SJSA1 (cell line): ENCODE measurements around the gene PDGFD. TPM values are rescaled to one million over a fixed set of nuclear protein-coding genes. Genes with fewer than 3 reads are reported as not detected.
A peak's percentile ranks its signal among the peaks of the same experiment; 100 is the strongest.

Source experiments
- DNase-seq, 2 experiments: peaks; one replicate each; pipeline ENCODE4 v3.0.0-alpha.2; 2015 to 2020; ENCODE audit warnings: low spot score in 2 of 2, low read depth in 1 of 2
- H3K27ac ChIP-seq: fragments of 250-450 bp; sonication (Bioruptor Pico); 2 replicates; pipeline ENCODE4 v1.5.1; 2020; ENCODE audit warnings: mild to moderate bottlenecking, moderate library complexity
- H3K27me3 ChIP-seq: fragments of 250-450 bp; sonication (Bioruptor Pico); replicated peaks from 2 replicates; pipeline ENCODE4 v1.5.1; 2020; ENCODE audit warnings: mild to moderate bottlenecking, moderate library complexity
- H3K36me3 ChIP-seq: fragments of 250-450 bp; sonication (Bioruptor Pico); 2 replicates; pipeline ENCODE4 v1.5.1; 2020; ENCODE audit warnings: mild to moderate bottlenecking
- H3K4me1 ChIP-seq: fragments of 250-450 bp; sonication (Bioruptor Pico); replicated peaks from 2 replicates; pipeline ENCODE4 v1.6.1; 2021; ENCODE audit warnings: mild to moderate bottlenecking
- H3K4me3 ChIP-seq: fragments of 250-450 bp; sonication (Bioruptor Pico); 2 replicates; pipeline ENCODE4 v1.5.1; 2020; ENCODE audit warnings: mild to moderate bottlenecking
- H3K9me3 ChIP-seq: fragments of 250-450 bp; sonication (Bioruptor Pico); replicated peaks from 2 replicates; pipeline ENCODE4 v1.5.1; 2020; ENCODE audit warnings: mild to moderate bottlenecking
- total RNA-seq: library from RNA; depleted of rRNA; stranded (reverse); fragments of >200 nt; shearing (Covaris generic); gene quantifications from 2 replicates; pipeline ENCODE4 v1.2.3, GENCODE V29; 2014; rRNA removed

Gene PDGFD
- total RNA-seq = 4.3 and 6.6 TPM in 2 replicates

GRCh38 chr11:104164028-104164520, at the start of gene PDGFD:
Gene PDGFD (minus strand): TSS chr11:104164147.
- peak within 1 kb of the TSS; percentile 45 for H3K4me3 ChIP-seq
- H3K4me1 ChIP-seq = no peaks in the 10 kb centered on the region
- H3K36me3 ChIP-seq = no peaks in the 10 kb centered on the region
- DNase-seq = peak; percentile 59 to 60
- H3K27me3 ChIP-seq = no peaks in the 10 kb centered on the region
- no peaks in the 10 kb centered on the region for H3K9me3 ChIP-seq
- H3K27ac ChIP-seq = no peak within 1 kb of the TSS

- no peak for DNase-seq
- Histone ChIP-seq H3K36me3 (no peaks in the 10 kb centered on the region), H3K4me3 (no peak overlapping the region), H3K27me3 (no peaks in the 10 kb centered on the region), H3K27ac (no peak overlapping the region), H3K4me1 (no peaks in the 10 kb centered on the region), H3K9me3 (no peaks in the 10 kb centered on the region)
These were observed 43.0 kb upstream of the PDGFD start for GRCh38 chr11:104206936-104207335.

GRCh38 chr11:104205838-104206237, 41.9 kb upstream of the PDGFD start:
- no peak overlapping the region for H3K4me3 ChIP-seq
- H3K27me3 ChIP-seq = no peaks in the 10 kb centered on the region
- no peaks in the 10 kb centered on the region for H3K9me3 ChIP-seq
- no peaks in the 10 kb centered on the region for H3K36me3 ChIP-seq
- no peak overlapping the region for H3K27ac ChIP-seq
- DNase-seq = no peak
- no peaks in the 10 kb centered on the region for H3K4me1 ChIP-seq

- no peaks in the 10 kb centered on the region for H3K9me3 ChIP-seq
- no peaks in the 10 kb centered on the region for H3K4me1 ChIP-seq
- no peak for DNase-seq
- H3K36me3 ChIP-seq = no peaks in the 10 kb centered on the region
- H3K27ac ChIP-seq = no peak overlapping the region
- no peak overlapping the region for H3K4me3 ChIP-seq
- H3K27me3 ChIP-seq = no peaks in the 10 kb centered on the region
These were observed 36.7 kb upstream of the PDGFD start for GRCh38 chr11:104200688-104201087.

- no peaks in the 10 kb centered on the region for H3K36me3 ChIP-seq
- DNase-seq = no peak
- no peaks in the 10 kb centered on the region for H3K4me1 ChIP-seq
- no peak overlapping the region for H3K27ac ChIP-seq
- no peak overlapping the region for H3K4me3 ChIP-seq
- no peaks in the 10 kb centered on the region for H3K9me3 ChIP-seq
- no peaks in the 10 kb centered on the region for H3K27me3 ChIP-seq
These were observed 35.1 kb upstream of the PDGFD start for GRCh38 chr11:104199053-104199452.

- Histone ChIP-seq H3K27ac (no peak overlapping the region), H3K4me3 (no peak overlapping the region), H3K4me1 (no peaks in the 10 kb centered on the region), H3K36me3 (no peaks in the 10 kb centered on the region), H3K9me3 (no peaks in the 10 kb centered on the region), H3K27me3 (no peaks in the 10 kb centered on the region)
- DNase-seq = no peak
These were observed 34.6 kb upstream of the PDGFD start for GRCh38 chr11:104198576-104198975.

GRCh38 chr11:104191124-104191523, 27.2 kb upstream of the PDGFD start:
- H3K27me3 ChIP-seq = no peaks in the 10 kb centered on the region
- H3K27ac ChIP-seq = no peak overlapping the region
- DNase-seq = no peak
- H3K36me3 ChIP-seq = no peaks in the 10 kb centered on the region
- no peaks in the 10 kb centered on the region for H3K4me1 ChIP-seq
- no peak overlapping the region for H3K4me3 ChIP-seq
- no peaks in the 10 kb centered on the region for H3K9me3 ChIP-seq

GRCh38 chr11:104183593-104183992, 19.6 kb upstream of the PDGFD start:
- no peak for DNase-seq
- H3K27ac ChIP-seq = no peak overlapping the region
- no peaks in the 10 kb centered on the region for H3K36me3 ChIP-seq
- H3K4me3 ChIP-seq = no peak overlapping the region
- H3K27me3 ChIP-seq = no peaks in the 10 kb centered on the region
- no peaks in the 10 kb centered on the region for H3K9me3 ChIP-seq
- no peaks in the 10 kb centered on the region for H3K4me1 ChIP-seq

GRCh38 chr11:104175769-104176168, 11.8 kb upstream of the PDGFD start:
- no peak for DNase-seq
- Histone ChIP-seq H3K27me3 (no peaks in the 10 kb centered on the region), H3K4me1 (no peaks in the 10 kb centered on the region), H3K4me3 (no peak overlapping the region), H3K36me3 (no peaks in the 10 kb centered on the region), H3K9me3 (no peaks in the 10 kb centered on the region), H3K27ac (no peak overlapping the region)

GRCh38 chr11:104169091-104169490, 5.1 kb upstream of the PDGFD start:
- H3K36me3 ChIP-seq = no peaks in the 10 kb centered on the region
- H3K27ac ChIP-seq = no peak overlapping the region
- no peak for DNase-seq
- H3K27me3 ChIP-seq = no peaks in the 10 kb centered on the region
- H3K9me3 ChIP-seq = no peaks in the 10 kb centered on the region
- H3K4me3 ChIP-seq = no peak overlapping the region
- no peaks in the 10 kb centered on the region for H3K4me1 ChIP-seq

- H3K4me1 ChIP-seq = no peaks in the 10 kb centered on the region
- no peak overlapping the region for H3K27ac ChIP-seq
- no peak overlapping the region for H3K4me3 ChIP-seq
- no peaks in the 10 kb centered on the region for H3K27me3 ChIP-seq
- H3K36me3 ChIP-seq = no peaks in the 10 kb centered on the region
- no peaks in the 10 kb centered on the region for H3K9me3 ChIP-seq
- DNase-seq = no peak
These were observed 1.1 kb upstream of the PDGFD start for GRCh38 chr11:104165014-104165413.

GRCh38 chr11:104163100-104164027, 583 bp downstream of the PDGFD start:
- Histone ChIP-seq H3K27me3 (no peaks in the 10 kb centered on the region), H3K27ac (no peak overlapping the region), H3K4me3 (peak overlapping the region; percentile 45), H3K4me1 (no peaks in the 10 kb centered on the region), H3K9me3 (no peaks in the 10 kb centered on the region), H3K36me3 (no peaks in the 10 kb centered on the region)
- no peak for DNase-seq

- no peaks in the 10 kb centered on the region for H3K36me3 ChIP-seq
- H3K4me1 ChIP-seq = no peaks in the 10 kb centered on the region
- DNase-seq = no peak
- H3K9me3 ChIP-seq = no peaks in the 10 kb centered on the region
- no peaks in the 10 kb centered on the region for H3K27me3 ChIP-seq
- H3K4me3 ChIP-seq = no peak overlapping the region
- no peak overlapping the region for H3K27ac ChIP-seq
These were observed 2.0 kb downstream of the PDGFD start for GRCh38 chr11:104161751-104162450.

GRCh38 chr11:104159356-104159755, 4.6 kb downstream of the PDGFD start:
- H3K36me3 ChIP-seq = no peaks in the 10 kb centered on the region
- DNase-seq = no peak
- H3K9me3 ChIP-seq = no peaks in the 10 kb centered on the region
- no peak overlapping the region for H3K4me3 ChIP-seq
- no peak overlapping the region for H3K27ac ChIP-seq
- H3K27me3 ChIP-seq = no peaks in the 10 kb centered on the region
- no peaks in the 10 kb centered on the region for H3K4me1 ChIP-seq
